NCI-H82 treated with DMSO at 0.1 percent for 48 hours (cell line): ENCODE measurements around the gene VSNL1.

Experiments
- DNase-seq: peaks from one replicate; lab custom pipeline; 2025; ENCODE audit not compliant: unreplicated experiment; lab: John Stamatoyannopoulos, UW

The VSNL1 gene

DNA sequence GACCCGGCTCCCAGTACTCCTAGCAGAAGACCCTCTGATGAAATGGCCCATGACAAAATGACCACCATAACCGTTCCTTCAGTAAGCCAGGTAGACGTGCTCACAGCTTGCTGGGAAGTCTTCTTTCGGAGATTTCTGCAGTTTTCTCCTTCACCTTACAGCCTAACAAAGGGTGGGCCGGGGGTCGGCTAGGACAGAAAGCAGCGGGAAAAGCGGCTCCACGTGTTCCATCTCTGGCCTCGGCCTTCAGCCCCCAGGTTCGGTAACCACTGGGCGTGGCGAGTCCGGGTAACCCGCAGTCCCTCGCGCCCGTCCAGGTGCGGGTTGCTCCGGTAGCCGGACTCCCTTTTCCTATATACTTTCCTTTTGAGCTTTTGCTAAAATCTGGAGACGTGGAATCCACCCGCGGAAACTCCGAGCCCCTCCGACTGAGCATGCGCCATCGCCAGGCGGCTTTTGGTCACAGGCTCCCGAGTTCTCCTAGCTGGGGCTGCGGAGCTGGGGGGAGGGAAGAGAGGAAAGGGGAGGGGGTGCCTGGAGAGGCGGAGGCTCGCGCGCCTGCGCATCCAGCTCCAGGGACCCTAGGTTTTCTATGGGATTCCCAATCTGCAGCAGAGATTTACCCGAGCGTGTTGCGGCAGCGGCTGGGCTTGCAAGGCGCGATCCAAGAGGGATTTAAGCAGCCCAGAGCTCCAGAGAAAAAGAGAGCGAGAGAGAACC is at the start of gene VSNL1:
Gene VSNL1, plus strand, starts transcription at position 604 of the 720 bp plus-strand sequence. CDS start 51,379 bp downstream, outside the sequence.
- DNase-seq: peak; percentile 83

DNA sequence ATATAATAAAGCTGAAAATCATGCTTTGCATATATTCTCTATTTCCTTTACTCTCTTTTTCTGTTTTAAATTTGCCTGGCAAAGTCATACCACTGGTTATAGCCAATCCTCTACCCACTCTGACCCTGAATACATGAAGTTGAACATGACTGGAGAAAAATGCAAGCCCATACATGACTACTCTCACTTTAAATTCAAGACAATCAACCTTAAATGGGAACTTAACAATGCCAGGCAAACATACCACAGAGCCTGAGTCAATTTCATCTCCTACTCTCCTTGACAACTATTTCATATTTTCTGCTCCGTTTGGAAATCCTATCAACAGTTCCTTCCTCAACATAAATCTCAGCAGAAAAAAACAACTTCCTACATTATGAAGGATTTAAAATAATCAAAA is 44.9 kb upstream of the VSNL1 start:
- DNase-seq: no peak

DNA sequence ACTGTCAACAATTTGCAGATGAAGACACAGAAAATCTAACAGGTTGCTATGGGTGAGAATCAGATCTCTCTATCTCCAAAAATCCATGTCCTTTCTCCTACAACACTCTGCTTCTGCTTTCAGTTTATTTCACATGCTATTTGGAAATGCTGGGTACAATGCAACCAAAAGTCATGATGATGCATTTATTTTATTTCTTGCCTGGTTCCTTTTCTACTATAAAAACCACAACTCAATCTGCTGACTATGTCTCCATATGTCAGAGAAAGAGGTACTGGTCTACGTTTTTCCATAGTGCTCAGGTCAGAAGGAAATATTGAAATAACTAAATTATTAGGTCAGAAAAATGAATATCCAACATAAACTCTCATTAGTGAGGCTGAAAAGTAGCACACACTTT is 42.8 kb upstream of the VSNL1 start:
- no peak for DNase-seq

DNA sequence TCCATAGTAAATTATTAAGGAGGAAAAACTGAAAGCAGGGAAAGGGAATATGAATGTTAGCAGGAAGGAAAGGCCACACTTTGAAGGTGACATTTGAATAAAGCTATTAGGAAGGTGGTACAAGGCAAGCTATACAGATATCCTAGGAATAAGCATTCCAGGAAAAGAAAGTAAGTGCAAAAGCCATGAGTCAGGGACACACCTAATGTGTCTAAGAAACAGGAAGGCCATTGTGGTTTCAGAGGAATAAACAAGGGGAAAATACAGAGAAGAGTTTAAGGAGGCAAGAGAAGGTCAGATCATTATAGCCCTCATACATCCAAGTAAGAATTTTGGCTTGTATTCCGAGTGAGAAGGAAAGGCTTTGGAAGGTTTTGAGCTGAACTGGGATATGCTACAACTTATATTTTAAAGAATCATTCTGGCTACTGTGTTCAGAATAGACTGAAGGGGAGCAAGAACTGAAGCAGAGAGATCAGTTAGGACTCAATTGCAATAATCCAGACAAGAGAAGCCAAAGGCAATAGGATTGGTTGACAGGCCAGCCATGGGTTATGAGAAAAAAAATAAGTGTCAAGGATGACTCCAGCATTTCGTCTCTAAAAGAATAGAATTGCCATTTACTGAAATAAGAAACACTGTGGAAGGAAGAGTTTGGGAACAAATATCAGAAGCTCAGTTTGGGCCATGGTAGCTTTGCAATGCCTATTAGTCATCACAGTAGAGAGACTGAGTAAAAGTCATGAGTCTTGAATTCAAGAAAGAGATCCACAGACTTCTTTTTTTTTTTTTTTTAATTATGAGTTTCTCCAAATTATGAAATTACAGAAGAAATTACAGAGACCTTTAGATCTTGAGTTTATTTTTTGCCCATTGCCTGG is 33.5 kb upstream of the VSNL1 start:
- DNase-seq: no peak

DNA sequence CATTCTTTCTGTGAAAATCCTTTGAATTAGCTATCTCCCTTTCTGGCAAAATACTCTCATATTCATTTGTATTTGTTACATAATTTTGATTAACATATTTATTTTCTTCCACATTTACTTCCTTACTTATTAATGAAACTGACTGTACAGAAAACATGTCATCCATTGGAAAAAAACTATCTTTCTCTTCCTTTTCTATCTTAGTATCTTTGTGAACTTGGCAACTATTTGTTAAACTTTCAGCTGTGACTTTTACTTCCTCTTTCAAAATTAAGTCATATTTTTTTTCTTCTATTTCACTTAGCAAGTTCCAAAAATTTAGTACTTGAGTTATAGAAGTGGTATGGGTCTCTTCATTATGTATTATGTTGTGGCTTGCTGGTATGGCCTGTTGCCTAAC is 24.8 kb upstream of the VSNL1 start:
- no peak for DNase-seq

DNA sequence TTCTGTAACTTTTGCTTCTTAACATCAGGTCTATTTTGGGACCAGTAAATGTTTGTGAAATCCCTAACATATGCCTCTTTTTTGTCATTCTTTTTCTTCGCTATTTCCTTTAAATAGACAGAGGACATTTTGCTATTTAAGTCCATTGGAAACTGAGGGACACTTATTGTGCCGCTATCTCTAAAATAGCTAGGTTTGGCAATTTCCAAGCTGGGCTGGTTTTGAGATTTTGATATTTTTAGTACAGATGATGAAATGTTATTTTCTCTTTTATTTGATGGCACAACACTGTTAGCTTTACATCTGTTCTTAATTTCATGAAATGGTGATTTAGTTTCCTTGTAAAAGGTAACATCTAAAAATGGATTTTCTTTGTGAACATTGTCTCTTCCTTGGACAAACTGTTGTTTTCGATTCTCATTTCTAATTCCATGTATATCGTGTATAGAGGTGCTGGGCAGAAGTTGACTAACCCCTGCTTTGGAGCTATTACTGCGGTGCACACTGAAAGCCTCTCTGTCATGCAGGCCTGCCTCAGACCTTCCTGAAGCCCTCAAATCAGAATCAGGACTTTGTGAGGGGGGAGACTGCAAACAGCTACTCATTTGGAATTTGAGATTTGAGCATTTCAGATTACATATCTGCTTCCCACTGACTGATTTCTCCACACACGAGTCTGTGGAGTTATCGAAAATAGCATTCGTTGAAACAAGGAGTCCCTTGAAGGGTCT is 22.9 kb upstream of the VSNL1 start:
- no peak for DNase-seq

DNA sequence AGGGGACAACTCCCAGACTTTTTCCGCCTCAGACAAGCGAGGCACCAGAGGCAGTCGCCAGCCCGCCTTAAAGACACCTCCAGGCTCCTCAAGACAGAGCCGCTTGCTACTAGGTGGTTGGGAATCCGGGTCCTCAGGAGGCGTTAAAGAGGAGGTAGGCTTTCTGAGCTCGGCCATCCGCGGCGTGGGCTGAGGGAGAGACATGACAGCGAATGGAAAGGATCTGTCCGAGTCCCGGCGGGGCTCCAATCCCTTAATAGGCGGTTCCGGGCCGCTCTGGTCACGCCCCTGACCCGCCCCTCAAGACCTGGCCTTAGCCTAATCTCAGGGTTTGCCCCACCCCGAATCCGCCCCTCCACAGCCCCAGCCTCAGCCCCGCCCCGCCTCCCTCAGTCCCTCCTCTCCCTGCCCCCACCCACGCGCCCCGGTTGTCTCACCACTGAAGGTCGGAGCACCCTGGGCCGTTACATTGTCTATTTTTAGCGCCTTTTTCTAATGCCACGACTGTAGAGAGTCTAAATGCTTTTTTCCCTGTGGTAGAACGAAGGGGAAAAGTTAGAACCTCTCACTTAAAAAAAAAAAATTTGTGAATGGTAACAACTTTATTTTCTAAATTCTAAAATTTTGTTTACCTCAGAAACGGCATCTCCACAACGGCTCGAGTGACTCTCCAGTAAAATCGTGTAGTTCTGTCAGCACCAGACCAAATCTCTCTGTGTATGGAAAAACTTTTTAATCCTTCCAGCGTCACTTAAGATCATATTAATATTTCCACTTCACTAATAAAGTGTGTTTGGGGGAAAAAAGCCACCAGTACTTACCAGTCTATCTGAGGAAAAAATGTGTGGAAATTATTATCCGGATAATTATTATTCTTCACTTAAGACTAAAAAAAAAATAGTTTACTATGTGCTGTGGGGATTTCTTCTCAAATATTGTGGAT is 22.0 kb upstream of the VSNL1 start, which contains the start of gene RAD51AP2:
Gene RAD51AP2, minus strand, starts transcription at position 229 of the 943 bp plus-strand sequence. Its CDS starts 25 bp downstream, at position 204.
- peak; percentile 82 for DNase-seq

DNA sequence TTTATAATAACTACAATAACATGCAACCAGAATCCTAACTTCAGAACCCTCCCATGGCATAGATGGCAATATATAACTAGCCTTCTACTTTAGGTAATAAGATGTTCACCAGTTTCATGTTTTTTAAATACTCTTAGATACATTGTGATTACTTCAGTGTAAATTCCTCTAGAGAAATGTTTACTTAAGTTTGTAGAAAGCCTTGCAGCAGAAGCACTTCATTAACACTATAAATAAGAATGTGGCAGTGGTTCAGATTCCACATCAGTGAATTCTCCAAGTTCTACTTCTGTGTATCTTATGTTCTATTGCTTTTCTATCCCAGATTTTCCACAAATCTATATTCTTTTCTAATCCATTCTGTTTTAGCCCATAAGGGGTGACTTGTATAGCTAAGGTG is 21.0 kb upstream of the VSNL1 start:
- DNase-seq: no peak

DNA sequence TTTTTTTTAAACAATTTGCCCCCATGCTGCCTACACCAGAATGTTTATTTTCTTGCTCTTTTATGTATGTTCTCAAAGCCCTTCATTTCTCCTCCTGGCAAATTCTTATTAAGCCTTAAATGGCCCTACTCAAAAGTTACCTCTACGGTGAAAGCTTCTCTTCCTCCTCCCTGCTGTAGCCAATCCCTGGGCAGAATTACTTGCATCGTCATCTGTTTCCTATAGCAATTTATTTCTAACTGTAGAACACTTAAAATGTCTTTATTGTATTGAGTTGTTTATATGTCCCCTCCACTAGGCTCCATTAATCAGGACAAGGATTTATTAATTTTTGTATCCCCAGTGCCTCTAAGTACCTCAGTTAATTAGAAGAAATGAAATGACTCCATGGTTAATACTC is 19.7 kb upstream of the VSNL1 start:
- no peak for DNase-seq

DNA sequence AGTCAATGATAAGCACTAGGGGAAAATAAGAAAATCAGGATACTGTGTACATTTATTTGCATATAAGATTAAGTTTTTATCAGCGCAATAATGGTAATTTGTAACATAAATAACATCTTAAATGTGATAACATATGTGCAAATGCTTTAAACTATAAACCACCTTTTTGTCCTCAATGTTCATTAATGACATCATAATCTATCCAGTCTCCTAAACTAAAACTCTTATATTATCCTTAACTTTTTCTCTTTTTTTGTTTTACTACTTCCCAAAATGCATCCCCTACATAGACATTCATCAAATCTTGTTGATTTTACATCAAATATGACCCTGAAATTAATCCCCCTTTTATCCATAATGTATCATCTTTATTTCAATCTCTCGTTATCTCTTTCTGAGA is 18.9 kb upstream of the VSNL1 start:
- DNase-seq: no peak

DNA sequence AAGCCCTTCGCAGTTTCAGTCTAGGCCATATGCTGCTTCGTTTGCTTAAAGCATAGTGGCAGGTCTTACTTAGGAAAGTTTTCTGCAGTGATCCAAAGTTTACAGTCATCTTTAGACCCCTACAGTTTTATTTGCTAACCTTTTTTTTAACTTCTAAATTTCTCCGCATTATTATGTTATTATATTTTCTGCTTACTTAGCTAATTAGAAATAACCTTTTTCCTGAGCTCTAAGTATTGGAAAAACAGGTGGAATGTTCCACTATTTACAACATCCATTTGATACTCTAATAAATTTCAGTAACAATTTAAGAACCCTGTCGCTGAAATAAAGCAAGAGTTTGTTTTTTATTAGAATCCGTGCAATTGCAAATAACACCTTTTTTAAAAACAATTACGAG is 18.2 kb upstream of the VSNL1 start:
- no peak for DNase-seq

DNA sequence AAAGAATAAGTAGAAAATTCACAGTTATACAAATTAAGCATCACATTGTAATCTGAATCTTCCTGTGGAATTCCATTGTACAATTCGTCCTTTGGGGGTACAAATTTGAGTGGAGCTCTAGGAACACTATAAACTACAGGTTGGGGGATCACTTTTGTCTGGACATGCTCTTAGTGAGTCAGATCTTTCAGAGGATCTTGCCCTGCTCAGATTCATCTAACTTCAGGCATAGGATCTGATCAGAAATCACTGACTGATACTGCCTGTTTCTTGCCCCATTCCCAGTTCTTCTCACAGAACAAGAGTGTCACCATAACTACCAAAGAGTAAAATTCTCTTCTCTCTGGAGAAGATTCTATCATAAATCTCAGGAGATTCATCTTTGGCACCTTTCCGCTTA is 10.7 kb upstream of the VSNL1 start:
- DNase-seq: no peak

DNA sequence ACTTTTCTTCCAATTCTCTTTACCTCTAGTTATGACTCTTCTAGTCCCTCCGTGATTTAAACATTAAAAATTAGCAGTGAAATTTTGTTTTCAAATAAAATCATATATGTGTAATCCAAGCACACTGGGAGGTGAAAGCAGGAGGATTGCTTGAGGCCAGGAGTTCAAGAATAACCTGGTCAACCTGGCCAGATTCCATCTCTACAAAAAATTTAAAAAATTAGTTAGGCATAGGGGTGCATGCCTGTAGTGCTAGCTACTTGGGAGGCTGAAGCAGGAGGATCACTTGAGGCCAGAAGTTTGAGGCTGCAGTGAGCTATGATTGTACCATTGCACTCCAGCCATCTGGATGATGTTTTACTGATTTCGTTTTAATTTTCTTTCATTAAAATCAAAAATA is 7.0 kb upstream of the VSNL1 start:
- DNase-seq: no peak

DNA sequence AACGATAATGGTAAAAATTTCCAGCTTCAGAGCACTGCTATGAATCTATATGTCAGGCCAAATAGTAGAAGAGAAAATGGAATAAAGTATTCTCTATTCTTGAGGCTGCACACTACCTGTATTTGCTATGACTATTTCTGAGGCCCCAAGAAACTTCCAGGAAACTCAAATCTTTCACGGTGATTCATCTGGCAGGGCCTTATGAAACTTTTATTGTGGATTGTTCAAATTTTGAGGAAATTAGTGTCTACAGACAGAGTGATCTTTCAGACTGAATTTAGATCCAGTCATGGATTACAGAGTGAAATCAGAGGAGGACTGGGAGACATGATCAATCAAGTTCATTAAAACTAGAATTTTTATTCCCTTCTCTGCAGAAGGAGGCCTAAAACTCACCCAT is 4.1 kb upstream of the VSNL1 start:
- DNase-seq: no peak

DNA sequence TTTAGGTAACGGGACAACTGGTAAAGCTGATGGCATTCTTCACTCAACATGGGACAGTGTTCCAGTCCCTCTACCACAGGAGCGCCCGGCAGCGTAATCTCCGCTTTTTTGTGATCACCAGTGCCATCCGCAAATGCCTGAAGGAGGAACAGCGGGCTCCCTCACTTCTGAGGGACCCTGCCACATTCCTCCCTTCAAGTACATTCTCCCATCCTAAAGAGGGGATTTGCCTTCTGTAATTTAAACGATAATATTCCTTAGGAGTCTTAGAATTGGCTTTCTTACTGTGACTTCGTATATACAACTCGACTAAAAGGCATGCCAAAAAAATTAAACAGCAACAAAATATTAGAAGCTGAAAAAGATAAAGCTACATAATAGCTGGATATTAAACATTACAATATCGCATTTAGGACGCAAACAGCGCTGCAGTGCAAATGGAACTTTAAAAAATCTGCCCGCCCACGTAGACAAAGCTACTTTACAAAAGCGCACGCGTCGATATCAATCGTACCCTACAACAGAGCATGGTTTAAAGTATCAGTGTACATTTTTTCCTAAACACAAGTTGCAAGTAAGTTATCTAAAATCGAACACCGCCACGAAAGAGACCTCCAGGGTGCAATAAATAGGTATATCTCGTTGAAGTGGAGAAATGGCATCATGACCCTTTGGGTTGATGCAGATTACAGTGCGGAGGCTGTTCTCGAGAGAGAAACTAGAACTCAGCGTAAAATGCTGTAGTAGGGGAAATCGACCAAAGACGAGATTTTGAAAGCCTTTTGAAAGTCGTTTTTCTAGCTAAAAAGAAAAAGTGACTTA is 2.3 kb upstream of the VSNL1 start:
- DNase-seq: peak; percentile 22

DNA sequence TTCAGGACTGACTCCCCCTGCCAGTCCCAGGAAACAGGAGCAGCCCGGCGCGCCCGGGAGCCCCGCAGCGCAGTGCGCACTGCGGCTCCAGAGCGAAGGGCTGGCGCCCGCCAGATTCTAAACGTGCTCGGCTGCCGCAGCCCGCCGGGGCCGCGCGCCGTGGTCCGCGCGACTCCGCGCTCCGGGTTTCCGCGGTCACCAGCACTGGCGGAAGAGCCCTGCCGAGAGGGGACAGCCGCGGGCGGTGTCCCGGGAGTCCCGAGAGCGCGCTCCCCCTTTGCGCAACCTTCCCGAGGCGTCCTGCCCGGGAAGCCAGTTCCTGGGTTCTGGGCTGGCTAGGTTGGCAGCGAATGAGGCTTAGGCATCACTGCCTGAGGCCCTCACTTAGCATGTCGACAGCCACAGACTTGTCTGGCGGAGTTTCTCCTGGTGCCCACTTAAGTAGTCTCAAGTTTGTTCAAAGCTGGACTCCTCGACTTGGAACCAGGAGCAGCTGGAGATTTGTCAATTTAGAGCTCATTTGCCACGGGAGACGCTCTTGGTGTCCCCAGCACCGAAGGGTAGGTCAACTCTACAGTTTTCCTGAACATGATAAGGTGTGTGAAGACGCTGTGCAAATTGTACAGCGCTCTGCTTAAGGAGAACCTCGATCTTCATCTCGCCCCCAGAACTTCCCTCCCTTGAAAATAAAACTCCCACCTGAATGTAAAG is 1.5 kb upstream of the VSNL1 start:
- peak; percentile 30 for DNase-seq

DNA sequence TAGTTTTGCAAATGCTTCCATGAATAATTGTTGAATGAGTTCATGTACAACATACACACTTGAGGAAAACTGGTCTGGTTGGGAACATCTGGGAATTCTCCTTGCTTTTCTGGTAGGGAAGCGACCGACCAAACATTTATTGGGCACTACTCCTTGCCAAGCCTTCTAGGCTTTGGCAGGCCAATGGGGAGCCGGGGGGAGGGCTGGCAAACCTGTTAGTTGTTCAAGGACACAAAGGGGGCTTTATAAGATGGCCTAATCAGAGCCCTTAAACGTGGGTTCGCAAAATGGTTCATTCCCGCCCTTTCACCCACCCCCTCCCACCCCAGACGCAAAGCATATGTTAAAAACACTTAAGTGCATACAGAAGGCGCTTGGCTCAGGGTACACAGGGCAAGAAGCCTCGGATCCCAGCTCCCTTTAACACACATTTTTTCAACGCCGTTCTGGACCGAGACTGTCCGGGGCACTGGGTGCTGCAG is 844 bp upstream of the VSNL1 start:
- DNase-seq: no peak

DNA sequence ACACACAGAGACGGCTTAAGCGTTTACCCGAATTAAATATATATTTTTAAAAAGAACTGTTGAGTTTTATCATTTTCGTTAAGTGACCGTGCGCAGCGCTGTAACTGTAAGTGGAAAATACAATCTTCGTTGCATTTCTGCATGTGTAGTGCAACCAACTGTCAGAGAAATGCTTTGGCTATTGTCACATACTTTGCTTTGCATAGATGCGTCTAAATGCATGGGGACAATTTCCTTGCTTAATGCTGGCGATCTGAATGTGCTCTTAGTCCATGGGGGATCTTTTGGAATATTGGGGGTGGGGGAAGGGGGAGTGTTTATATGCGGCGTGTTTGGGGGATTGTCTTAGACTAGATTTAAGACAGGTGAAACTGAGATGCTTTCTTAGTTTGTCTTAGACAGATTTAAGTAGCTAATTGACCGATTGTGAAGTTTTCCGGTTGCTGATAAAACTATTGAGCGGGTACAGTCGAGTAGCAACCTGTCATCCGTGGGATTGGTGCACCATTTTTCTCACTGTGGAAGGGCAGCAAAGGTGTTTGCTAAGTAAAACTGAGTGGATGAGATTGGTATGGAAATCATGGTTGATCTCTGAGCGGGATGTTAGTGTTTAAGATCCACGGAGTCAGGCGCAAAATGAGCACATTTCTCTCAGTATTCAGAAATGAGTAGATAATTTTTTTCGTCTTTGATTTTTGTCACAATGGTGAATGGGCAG is 476 bp downstream of the VSNL1 start:
- no peak for DNase-seq
